H7 (cell line): Measurements from ENCODE around the gene FKBP3. TPM values are rescaled to one million over a fixed set of nuclear protein-coding genes. Genes with fewer than 3 reads are reported as not detected.

ENCODE experiments used
- DNase-seq: peaks from one replicate; pipeline ENCODE4 v3.0.0; 2012
- H3K27me3 ChIP-seq: 2 replicates; pipeline ENCODE4 v1.6.0; 2011; ENCODE audit warnings: mild to moderate bottlenecking, low read length; ENCODE audit not compliant: control insufficient read depth, insufficient read depth
- H3K36me3 ChIP-seq: replicated peaks from 2 replicates; pipeline ENCODE4 v1.5.1; 2011; ENCODE audit warnings: low read length; ENCODE audit not compliant: control insufficient read depth, insufficient read depth
- H3K4me3 ChIP-seq: 2 replicates; pipeline ENCODE4 v1.5.1; 2011; ENCODE audit warnings: low read depth, mild to moderate bottlenecking, control low read depth, low read length, moderate library complexity; ENCODE audit not compliant: insufficient read depth
- total RNA-seq: library from RNA; depleted of rRNA; stranded (reverse); fragments of >200 nt; shearing (Covaris generic); gene quantifications from 2 replicates; pipeline ENCODE4 v1.2.3, GENCODE V29; 2014

FKBP3 gene
- total RNA-seq, 1 experiment from 2014 or later: 54.0 TPM

- Histone ChIP-seq H3K27me3 (no peaks in the 10 kb centered on the region), H3K4me3 (peak overlapping the region; percentile 95), H3K36me3 (no peaks in the 10 kb centered on the region; the same call in 1 of the 2 replicates)
- no peak for DNase-seq
Observed at GRCh38 chr14:45135156-45135555, 875 bp upstream of the FKBP3 start.

- Histone ChIP-seq H3K4me3 (peak overlapping the region; percentile 77), H3K27me3 (no peaks in the 10 kb centered on the region), H3K36me3 (peaks cover 1% of the 10 kb centered on the region; the same call in 1 of the 2 replicates)
- DNase-seq: no peak
Observed at GRCh38 chr14:45133683-45134050, 614 bp downstream of the FKBP3 start.

GRCh38 chr14:45128963-45129629 lies 5.2 kb downstream of the FKBP3 start:
- Histone ChIP-seq H3K27me3 (no peaks in the 10 kb centered on the region), H3K4me3 (no peak overlapping the region), H3K36me3 (peaks cover 10% of the 10 kb centered on the region)
- DNase-seq: no peak

GRCh38 chr14:45125754-45126153 lies 8.5 kb downstream of the FKBP3 start:
- Histone ChIP-seq H3K36me3 (peaks cover 14% of the 10 kb centered on the region), H3K4me3 (no peak overlapping the region), H3K27me3 (no peaks in the 10 kb centered on the region)
- no peak for DNase-seq

GRCh38 chr14:45123271-45123670 lies 11.0 kb downstream of the FKBP3 start:
- Histone ChIP-seq H3K36me3 (peaks cover 22% of the 10 kb centered on the region), H3K27me3 (no peaks in the 10 kb centered on the region), H3K4me3 (no peak overlapping the region)
- no peak for DNase-seq

GRCh38 chr14:45120096-45120495 lies 14.2 kb downstream of the FKBP3 start:
- Histone ChIP-seq H3K27me3 (no peaks in the 10 kb centered on the region), H3K36me3 (peaks cover 21% of the 10 kb centered on the region), H3K4me3 (no peak overlapping the region)
- DNase-seq: no peak

GRCh38 chr14:45118594-45118993 lies 15.7 kb downstream of the FKBP3 start:
- DNase-seq: no peak
- Histone ChIP-seq H3K36me3 (peaks cover 22% of the 10 kb centered on the region), H3K4me3 (no peak overlapping the region), H3K27me3 (no peaks in the 10 kb centered on the region)

- Histone ChIP-seq H3K36me3 (peaks cover 20% of the 10 kb centered on the region), H3K4me3 (no peak overlapping the region), H3K27me3 (no peaks in the 10 kb centered on the region)
- DNase-seq: no peak
Observed at GRCh38 chr14:45114327-45114726, 20.0 kb downstream of the FKBP3 start.

- no peaks in the 10 kb centered on the region for H3K27me3 ChIP-seq
- H3K4me3 ChIP-seq: no peak overlapping the region
- peaks cover 17% of the 10 kb centered on the region for H3K36me3 ChIP-seq
- no peak for DNase-seq
Observed at GRCh38 chr14:45112896-45113781, 21.1 kb downstream of the FKBP3 start.

- H3K4me3 ChIP-seq: no peak overlapping the region
- peaks cover 9% of the 10 kb centered on the region for H3K36me3 ChIP-seq
Observed at GRCh38 chr14:45104561-45104960, 29.7 kb downstream of the FKBP3 start.

GRCh38 chr14:45103806-45104205 lies 30.5 kb downstream of the FKBP3 start:
- DNase-seq: no peak
- Histone ChIP-seq H3K27me3 (no peaks in the 10 kb centered on the region), H3K36me3 (peaks cover 7% of the 10 kb centered on the region), H3K4me3 (no peak overlapping the region)

More at GRCh38 chr14:45104561-45104960, 29.7 kb downstream of the FKBP3 start:
- no peak for DNase-seq
- no peaks in the 10 kb centered on the region for H3K27me3 ChIP-seq

- DNase-seq: no peak
- Histone ChIP-seq H3K4me3 (no peak overlapping the region), H3K36me3 (peaks cover 14% of the 10 kb centered on the region), H3K27me3 (no peaks in the 10 kb centered on the region)
Observed at GRCh38 chr14:45096218-45096617, 38.1 kb downstream of the FKBP3 start.

GRCh38 chr14:45095143-45095542 lies 39.1 kb downstream of the FKBP3 start:
- no peaks in the 10 kb centered on the region for H3K27me3 ChIP-seq
- H3K36me3 ChIP-seq: peaks cover 14% of the 10 kb centered on the region
- DNase-seq: no peak
- no peak overlapping the region for H3K4me3 ChIP-seq

- H3K36me3 ChIP-seq: peaks cover 11% of the 10 kb centered on the region
- no peak overlapping the region for H3K4me3 ChIP-seq
- H3K27me3 ChIP-seq: no peaks in the 10 kb centered on the region
- DNase-seq: no peak
Observed at GRCh38 chr14:45094275-45094674, 40.0 kb downstream of the FKBP3 start.

GRCh38 chr14:45091710-45092109 lies 42.6 kb downstream of the FKBP3 start:
- no peak overlapping the region for H3K4me3 ChIP-seq
- no peaks in the 10 kb centered on the region for H3K27me3 ChIP-seq
- peaks cover 7% of the 10 kb centered on the region for H3K36me3 ChIP-seq
- no peak for DNase-seq
